NT2/D1 (cell line): ENCODE data around the gene TLCD4.

Experiments used
- YY1 ChIP-seq: IDR thresholded peaks from 2 replicates; pipeline ENCODE4 v1.6.1; 2011; ENCODE audit not compliant: insufficient read length, insufficient read depth
- ZNF274 ChIP-seq: IDR thresholded peaks from 2 replicates; pipeline ENCODE4 v1.6.1; 2011; ENCODE audit warnings: mild to moderate bottlenecking, low read depth, low read length

DNA sequence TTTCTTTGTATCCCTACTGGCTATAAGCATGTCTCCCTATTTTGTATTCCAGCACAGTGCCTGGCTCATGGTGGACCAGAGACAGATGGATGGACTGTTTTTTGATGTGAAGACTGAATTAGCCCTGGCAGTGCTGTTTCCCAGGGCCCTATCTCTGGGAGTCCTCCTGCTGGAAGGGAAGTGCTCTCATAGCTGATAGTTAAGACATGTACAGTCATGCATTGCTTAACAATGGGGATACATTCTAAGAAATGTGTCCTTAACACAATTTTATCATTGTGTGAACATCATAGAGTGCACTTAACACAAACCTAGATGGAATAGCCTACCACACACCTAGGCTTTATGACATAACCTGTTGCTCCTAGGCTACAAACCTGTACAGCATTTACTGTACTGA lies 21.1 kb downstream of the TLCD4 start:
- no peak for TF ChIP-seq YY1
- TF ChIP-seq ZNF274, result no peak
